Stimulated activated CD4-positive, alpha-beta T cell treated with anti-CD3 and anti-CD28 coated beads, Interleukin-4, amount 100 ng/mL, for 48 hours (primary cell): Measurements from ENCODE around the gene VAC14.
"Not testable (repeated sequence)": the region's sequence is repeated elsewhere in the genome, so short reads cannot be mapped to it uniquely, and the experiment has no call there.

Source experiments
- DNase-seq, 2 donors: peaks; one replicate each; pipeline ENCODE4 v3.0.0-alpha.2; 2020; ENCODE audit warnings: low read depth in 2 of 2

VAC14 gene

GRCh38 chr16:70646260-70647241 lies 154.4 kb downstream of the VAC14 start, which contains the start of gene IL34:
IL34 (plus strand) TSS chr16:70646559; CDS start chr16:70646948, 389 bp downstream.
- DNase-seq = no peak

GRCh38 chr16:70644763-70645597 lies 156.0 kb downstream of the VAC14 start:
- no peak for DNase-seq

GRCh38 chr16:70643264-70643663 lies 157.7 kb downstream of the VAC14 start:
- not testable (repeated sequence) for DNase-seq

GRCh38 chr16:70642633-70643032 lies 158.3 kb downstream of the VAC14 start:
- DNase-seq = no peak

GRCh38 chr16:70638814-70639792 lies 161.9 kb downstream of the VAC14 start:
- DNase-seq = no peak
